Stimulated activated naive CD8-positive, alpha-beta T cell treated with anti-CD3 and anti-CD28 coated beads, Interleukin-15, Interleukin-2, amounts not matched to agents 100 ng/mL and 50 ng/mL, for 24 hours (primary cell): Measurements from ENCODE around the gene TMEM94.
A peak's percentile ranks its signal among the peaks of the same experiment; 100 is the strongest.

ENCODE experiments used
- H3K27ac Mint-ChIP-seq: one replicate; pipeline ENCODE4 v1.8.0; 2021; ENCODE audit warnings: mild to moderate bottlenecking, mixed read lengths
- H3K27me3 Mint-ChIP-seq: one replicate; pipeline ENCODE4 v1.8.0; 2021; ENCODE audit warnings: mixed read lengths
- H3K36me3 Mint-ChIP-seq: one replicate; pipeline ENCODE4 v1.8.0; 2021; ENCODE audit warnings: low read depth, mixed read lengths
- H3K4me1 Mint-ChIP-seq: one replicate; pipeline ENCODE4 v1.8.0; 2021; ENCODE audit warnings: low read depth, mixed read lengths
- H3K4me3 Mint-ChIP-seq: one replicate; pipeline ENCODE4 v1.8.0; 2021; ENCODE audit warnings: mild to moderate bottlenecking, mixed read lengths
- H3K9me3 Mint-ChIP-seq: one replicate; pipeline ENCODE4 v1.8.0; 2021; ENCODE audit warnings: mixed read lengths

The TMEM94 gene

GRCh38 chr17:75525806-75526554 is 69.5 kb downstream of the TMEM94 start:
- peaks cover 16% of the 10 kb centered on the region for H3K36me3 Mint-ChIP-seq
- peaks cover 11% of the 10 kb centered on the region for H3K4me1 Mint-ChIP-seq
- peaks cover 2% of the 10 kb centered on the region for H3K27me3 Mint-ChIP-seq
- no peak overlapping the region for H3K27ac Mint-ChIP-seq
- peak overlapping the region; percentile 72 for H3K4me3 Mint-ChIP-seq
- H3K9me3 Mint-ChIP-seq: no peaks in the 10 kb centered on the region

DNA sequence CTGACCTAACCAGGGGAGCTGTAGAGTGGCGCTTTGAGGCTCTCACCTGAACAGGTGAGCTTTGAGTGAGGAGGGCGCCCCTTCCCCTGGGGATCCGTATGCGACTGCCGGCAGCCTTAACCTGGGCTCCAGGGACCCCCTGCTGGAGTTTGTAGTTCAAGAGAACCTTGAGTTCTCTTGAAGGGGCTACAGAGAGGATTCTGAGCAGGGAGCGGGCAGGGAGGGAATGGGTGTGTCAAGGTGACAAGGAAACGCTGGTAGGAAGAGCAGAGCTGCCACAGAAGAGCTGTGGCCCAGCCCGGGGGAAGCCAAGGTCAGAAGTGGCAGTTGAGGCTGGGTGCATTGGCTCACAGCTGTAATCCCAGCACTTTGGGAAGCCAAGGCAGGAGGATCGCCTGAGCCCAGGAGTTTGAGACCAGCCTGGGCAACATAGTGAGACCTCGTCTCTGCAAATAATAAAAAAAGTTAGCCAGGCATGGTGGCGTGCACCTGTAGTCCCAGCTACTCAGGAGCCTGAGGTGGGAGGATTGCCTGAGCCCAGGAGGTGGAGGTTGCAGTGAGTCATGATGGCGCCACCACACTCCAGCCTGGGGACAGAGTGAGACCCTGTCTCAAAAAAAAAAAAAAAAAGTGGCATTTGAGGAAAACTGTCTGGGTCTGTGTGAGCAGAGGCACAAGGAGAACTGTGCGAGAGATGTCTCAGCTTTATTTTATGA is 70.3 kb downstream of the TMEM94 start:
- Mint-ChIP-seq H3K9me3 (no peaks in the 10 kb centered on the region), H3K27me3 (peaks cover 2% of the 10 kb centered on the region), H3K4me1 (peaks cover 11% of the 10 kb centered on the region), H3K36me3 (peaks cover 16% of the 10 kb centered on the region), H3K4me3 (peak overlapping the region; percentile 68), H3K27ac (no peak overlapping the region)

GRCh38 chr17:75530837-75531720 is 74.6 kb downstream of the TMEM94 start:
- Mint-ChIP-seq H3K36me3 (no peaks in the 10 kb centered on the region), H3K27ac (no peak overlapping the region), H3K27me3 (peaks cover 2% of the 10 kb centered on the region), H3K4me1 (peaks cover 32% of the 10 kb centered on the region), H3K4me3 (no peak overlapping the region), H3K9me3 (no peaks in the 10 kb centered on the region)

DNA sequence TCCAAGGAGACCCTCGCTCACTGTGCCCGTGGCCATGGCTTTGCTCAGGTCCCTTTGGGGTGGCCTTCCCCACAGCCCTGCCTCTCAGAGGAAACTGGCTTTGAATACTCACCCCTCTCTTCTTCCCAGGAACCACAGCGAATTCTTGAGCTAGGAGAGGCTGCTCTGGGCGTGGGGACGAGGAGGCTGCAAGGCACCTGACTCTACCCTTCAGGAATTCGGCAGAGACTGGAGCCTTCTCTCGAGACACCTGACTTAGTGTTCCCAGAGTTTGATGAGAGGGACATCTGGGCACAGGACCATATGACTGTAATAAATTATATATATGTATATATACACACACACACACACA is 75.3 kb downstream of the TMEM94 start:
- peaks cover 2% of the 10 kb centered on the region for H3K27me3 Mint-ChIP-seq
- no peaks in the 10 kb centered on the region for H3K36me3 Mint-ChIP-seq
- no peak overlapping the region for H3K27ac Mint-ChIP-seq
- H3K4me1 Mint-ChIP-seq: peaks cover 27% of the 10 kb centered on the region
- no peak overlapping the region for H3K4me3 Mint-ChIP-seq
- H3K9me3 Mint-ChIP-seq: no peaks in the 10 kb centered on the region

- H3K4me3 Mint-ChIP-seq: peak overlapping the region; percentile 62
- peak overlapping the region; percentile 93 for H3K27ac Mint-ChIP-seq
- H3K9me3 Mint-ChIP-seq: no peaks in the 10 kb centered on the region
- no peaks in the 10 kb centered on the region for H3K27me3 Mint-ChIP-seq
- peaks cover 21% of the 10 kb centered on the region for H3K4me1 Mint-ChIP-seq
- H3K36me3 Mint-ChIP-seq: no peaks in the 10 kb centered on the region
Observed at GRCh38 chr17:75535119-75535537, 78.7 kb downstream of the TMEM94 start.

DNA sequence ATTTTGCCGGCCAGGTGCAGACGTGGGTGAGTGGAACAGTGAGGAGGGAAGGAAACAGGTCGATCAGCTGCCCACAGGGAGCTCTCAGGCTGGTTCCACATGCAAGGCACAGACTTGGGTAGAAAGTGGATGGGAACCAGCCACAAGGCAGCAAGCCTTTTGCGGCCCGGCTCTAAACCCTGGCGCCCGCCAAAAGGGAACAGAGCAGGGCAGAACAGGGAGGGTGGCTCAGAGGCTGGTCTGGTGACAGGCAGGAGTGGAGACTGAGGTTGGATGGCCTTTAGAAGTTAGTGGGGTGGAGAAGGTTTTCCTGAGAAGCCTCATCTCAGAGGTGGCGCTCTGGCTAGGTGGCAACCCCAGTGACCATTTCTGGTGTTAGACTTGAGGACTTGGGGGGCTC is 79.4 kb downstream of the TMEM94 start:
- no peaks in the 10 kb centered on the region for H3K9me3 Mint-ChIP-seq
- H3K27me3 Mint-ChIP-seq: no peaks in the 10 kb centered on the region
- H3K4me1 Mint-ChIP-seq: peaks cover 21% of the 10 kb centered on the region
- peak overlapping the region; percentile 72 for H3K27ac Mint-ChIP-seq
- H3K4me3 Mint-ChIP-seq: peak overlapping the region; percentile 5
- H3K36me3 Mint-ChIP-seq: no peaks in the 10 kb centered on the region

GRCh38 chr17:75536366-75536765 is 79.9 kb downstream of the TMEM94 start:
- no peak overlapping the region for H3K27ac Mint-ChIP-seq
- H3K9me3 Mint-ChIP-seq: no peaks in the 10 kb centered on the region
- H3K4me1 Mint-ChIP-seq: peaks cover 21% of the 10 kb centered on the region
- H3K4me3 Mint-ChIP-seq: no peak overlapping the region
- H3K36me3 Mint-ChIP-seq: no peaks in the 10 kb centered on the region
- no peaks in the 10 kb centered on the region for H3K27me3 Mint-ChIP-seq

- H3K4me1 Mint-ChIP-seq: peaks cover 8% of the 10 kb centered on the region
- H3K27ac Mint-ChIP-seq: no peak overlapping the region
- H3K9me3 Mint-ChIP-seq: no peaks in the 10 kb centered on the region
- no peak overlapping the region for H3K4me3 Mint-ChIP-seq
- no peaks in the 10 kb centered on the region for H3K36me3 Mint-ChIP-seq
- no peaks in the 10 kb centered on the region for H3K27me3 Mint-ChIP-seq
Observed at GRCh38 chr17:75539967-75540729, 83.7 kb downstream of the TMEM94 start.

DNA sequence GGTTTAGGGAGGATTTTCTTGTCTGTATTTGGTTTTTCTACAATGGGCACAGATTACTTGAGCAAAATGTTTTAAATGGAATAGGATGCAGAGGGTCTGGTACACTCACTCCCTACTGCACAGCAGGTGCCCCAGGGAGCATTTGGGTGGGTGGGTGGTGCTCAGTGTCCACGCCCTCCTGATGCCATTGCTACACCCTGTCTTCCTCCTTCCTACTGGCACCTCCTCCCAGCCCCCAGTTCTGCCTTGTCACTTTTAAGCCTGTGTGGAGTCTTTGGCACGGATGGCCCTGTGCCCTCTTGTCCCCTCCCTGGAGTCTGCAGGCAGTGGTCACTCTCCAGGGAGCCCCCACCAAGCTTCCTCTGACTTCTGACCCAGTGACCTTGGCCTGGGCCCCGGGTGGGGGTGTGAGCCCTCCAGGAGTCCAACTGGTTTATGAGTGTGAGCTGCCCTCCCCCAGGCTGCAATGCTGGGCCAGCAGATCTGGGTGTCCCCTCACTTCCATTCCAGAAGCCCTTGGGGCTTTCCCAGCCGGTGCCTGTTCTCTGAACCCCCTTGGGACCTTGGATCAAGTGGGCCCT is 84.6 kb downstream of the TMEM94 start:
- Mint-ChIP-seq H3K27ac (no peak overlapping the region), H3K27me3 (no peaks in the 10 kb centered on the region), H3K4me1 (no peaks in the 10 kb centered on the region), H3K36me3 (no peaks in the 10 kb centered on the region), H3K9me3 (no peaks in the 10 kb centered on the region), H3K4me3 (no peak overlapping the region)

DNA sequence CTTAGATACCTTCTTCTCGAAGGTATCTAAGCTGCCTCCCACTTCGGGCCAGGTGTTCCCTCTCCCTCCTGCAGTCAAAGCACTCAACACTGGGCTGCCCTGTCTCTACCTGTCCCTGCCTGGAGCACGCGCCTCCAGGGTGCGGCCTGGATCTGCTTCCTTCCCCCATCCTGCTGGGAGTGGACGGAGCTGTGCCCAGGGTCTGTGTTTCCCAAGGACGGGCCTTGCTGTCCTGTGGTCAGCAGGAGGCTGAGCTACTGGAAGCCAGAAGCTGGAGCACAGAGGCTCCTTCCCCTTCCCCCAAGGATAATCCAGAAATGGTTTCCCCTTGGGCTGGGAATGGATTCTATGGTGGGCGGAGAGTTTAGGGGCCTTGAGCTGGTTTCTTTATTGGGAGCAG is 85.8 kb downstream of the TMEM94 start:
- Mint-ChIP-seq H3K27me3 (no peaks in the 10 kb centered on the region), H3K9me3 (no peaks in the 10 kb centered on the region), H3K36me3 (no peaks in the 10 kb centered on the region), H3K27ac (no peak overlapping the region), H3K4me3 (no peak overlapping the region), H3K4me1 (no peaks in the 10 kb centered on the region)

- H3K4me3 Mint-ChIP-seq: no peak overlapping the region
- H3K9me3 Mint-ChIP-seq: no peaks in the 10 kb centered on the region
- no peaks in the 10 kb centered on the region for H3K4me1 Mint-ChIP-seq
- no peaks in the 10 kb centered on the region for H3K36me3 Mint-ChIP-seq
- no peak overlapping the region for H3K27ac Mint-ChIP-seq
- H3K27me3 Mint-ChIP-seq: no peaks in the 10 kb centered on the region
Observed at GRCh38 chr17:75542728-75543336, 86.4 kb downstream of the TMEM94 start.

GRCh38 chr17:75544250-75544649 is 87.8 kb downstream of the TMEM94 start:
- H3K4me3 Mint-ChIP-seq: no peak overlapping the region

GRCh38 chr17:75546181-75546580 is 89.7 kb downstream of the TMEM94 start:
- Mint-ChIP-seq H3K4me3 (no peak overlapping the region), H3K27ac (no peak overlapping the region), H3K27me3 (no peaks in the 10 kb centered on the region), H3K36me3 (no peaks in the 10 kb centered on the region), H3K4me1 (no peaks in the 10 kb centered on the region), H3K9me3 (no peaks in the 10 kb centered on the region)

More at GRCh38 chr17:75544250-75544649, 87.8 kb downstream of the TMEM94 start:
- no peaks in the 10 kb centered on the region for H3K4me1 Mint-ChIP-seq
- H3K27ac Mint-ChIP-seq: no peak overlapping the region
- H3K27me3 Mint-ChIP-seq: no peaks in the 10 kb centered on the region
- H3K36me3 Mint-ChIP-seq: no peaks in the 10 kb centered on the region
- no peaks in the 10 kb centered on the region for H3K9me3 Mint-ChIP-seq

DNA sequence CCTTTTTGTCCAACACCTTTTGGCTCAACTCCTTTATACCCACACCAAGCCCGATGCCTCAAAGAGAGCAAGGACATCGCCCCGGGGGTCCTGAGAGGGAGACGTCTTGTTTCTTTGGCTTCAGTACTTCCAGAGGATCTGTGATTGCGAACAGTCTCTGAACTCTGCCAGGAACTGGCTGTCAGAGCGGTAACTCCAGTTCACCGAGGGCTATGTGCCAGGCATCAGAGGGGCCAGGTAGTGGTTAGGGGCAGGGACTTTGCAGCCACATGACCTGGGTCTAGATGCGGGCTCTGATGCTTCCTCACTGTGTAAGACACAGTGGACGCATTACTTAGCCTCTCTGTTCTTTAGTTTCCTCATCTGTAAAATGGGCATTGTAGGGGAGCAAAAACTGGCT is 90.7 kb downstream of the TMEM94 start:
- H3K4me1 Mint-ChIP-seq: no peaks in the 10 kb centered on the region
- H3K9me3 Mint-ChIP-seq: no peaks in the 10 kb centered on the region
- no peaks in the 10 kb centered on the region for H3K36me3 Mint-ChIP-seq
- H3K27me3 Mint-ChIP-seq: no peaks in the 10 kb centered on the region
- H3K27ac Mint-ChIP-seq: no peak overlapping the region
- H3K4me3 Mint-ChIP-seq: no peak overlapping the region
